ENCODE data around the gene LAMA5. TPM values are rescaled to one million over a fixed set of nuclear protein-coding genes. Genes with fewer than 3 reads are reported as not detected.
A peak's percentile ranks its signal among the peaks of the same experiment; 100 is the strongest.

LAMA5 gene
- total RNA-seq, 2 experiments from 2014 or later: 0.99 to 1.9 TPM

DNA sequence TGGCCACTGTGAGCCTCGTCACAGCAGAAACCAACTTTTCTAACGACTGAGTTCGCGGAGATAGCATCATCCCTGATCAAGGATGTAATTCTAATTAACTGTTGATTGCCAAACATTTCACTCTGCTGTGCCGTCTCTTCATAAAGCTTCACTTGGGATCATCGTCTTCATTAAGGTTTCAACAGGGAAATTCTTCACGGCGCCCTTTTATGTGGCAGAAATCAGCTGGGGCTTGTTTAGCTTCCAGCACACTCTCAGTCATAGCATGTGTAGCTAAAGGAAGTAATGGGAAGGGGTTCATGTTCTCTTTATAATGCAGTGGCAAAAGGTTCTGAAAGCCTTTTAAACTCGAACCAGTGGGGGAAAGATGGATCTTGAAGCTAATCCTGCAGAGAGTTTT is 73.2 kb downstream of the LAMA5 start:
- H3K4me3 Mint-ChIP-seq: no peak overlapping the region
- no peaks in the 10 kb centered on the region for H3K9me3 Mint-ChIP-seq (ENCODE audit: low read depth)
- no peaks in the 10 kb centered on the region for H3K27me3 Mint-ChIP-seq
- H3K4me1 Mint-ChIP-seq: peaks cover 5% of the 10 kb centered on the region
- H3K36me3 Mint-ChIP-seq: no peaks in the 10 kb centered on the region
- H3K27ac Mint-ChIP-seq: no peak overlapping the region
- ATAC-seq (no peak), DNase-seq (no peak)
- CTCF ChIA-PET: no interaction called here

DNA sequence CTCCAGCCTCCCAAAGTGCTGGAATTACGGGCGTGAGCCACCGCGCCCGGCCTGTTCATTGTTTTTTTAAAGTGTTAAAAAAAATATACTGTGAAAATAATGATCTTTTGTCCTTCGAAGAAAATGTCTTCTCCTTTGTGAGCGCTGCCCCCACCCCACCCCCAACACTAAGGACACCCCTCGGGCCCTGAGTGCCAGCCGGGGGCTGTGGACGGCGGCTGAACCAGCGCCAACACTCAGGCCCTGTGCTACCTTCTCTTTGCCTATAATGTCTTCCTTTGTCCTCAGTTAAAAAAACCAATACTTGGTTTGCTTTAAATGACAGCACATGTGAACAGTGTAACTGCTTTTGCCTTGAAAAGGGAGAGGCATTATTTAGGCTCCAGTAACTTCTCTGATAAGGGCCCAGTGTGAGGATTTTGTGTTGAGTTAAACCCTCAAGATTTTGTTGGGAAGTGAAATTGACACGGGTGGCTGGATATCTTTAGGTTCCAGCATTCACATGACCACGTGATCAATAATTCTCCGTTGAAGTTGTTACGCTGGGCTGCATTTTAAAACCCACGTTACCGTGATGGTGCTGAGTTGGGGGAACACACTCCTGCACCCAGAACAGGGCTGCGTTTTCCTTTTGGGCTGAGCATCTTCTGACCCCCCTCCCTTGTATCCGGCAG is 73.9 kb downstream of the LAMA5 start:
- ATAC-seq (no peak), DNase-seq (no peak)
- Mint-ChIP-seq H3K4me1 (peaks cover 5% of the 10 kb centered on the region), H3K36me3 (no peaks in the 10 kb centered on the region), H3K9me3 (ENCODE audit: low read depth) (no peaks in the 10 kb centered on the region), H3K27ac (no peak overlapping the region), H3K4me3 (no peak overlapping the region), H3K27me3 (no peaks in the 10 kb centered on the region)
- CTCF ChIA-PET: no interaction called here

DNA sequence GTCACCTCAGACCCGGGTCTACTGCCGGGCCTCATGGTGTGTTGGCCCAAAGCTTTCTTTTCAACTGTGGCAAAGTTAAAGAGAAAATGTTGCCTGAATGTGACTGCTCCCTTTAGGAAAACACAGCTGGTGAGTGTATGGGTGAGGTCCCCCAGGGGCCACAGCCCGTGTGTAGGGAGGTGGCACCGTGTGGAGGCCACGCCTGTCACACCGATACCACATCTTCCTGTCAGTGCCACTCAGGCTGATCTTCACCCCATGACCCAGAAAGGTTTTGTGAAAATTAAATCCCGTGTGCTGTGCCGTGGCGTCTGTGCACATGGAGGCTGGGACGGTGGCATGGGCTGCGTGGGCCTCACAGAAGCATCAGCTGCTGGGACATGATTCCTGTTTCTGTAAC is 75.0 kb downstream of the LAMA5 start:
- Mint-ChIP-seq H3K27me3 (no peaks in the 10 kb centered on the region), H3K36me3 (no peaks in the 10 kb centered on the region), H3K4me3 (no peak overlapping the region), H3K27ac (no peak overlapping the region), H3K9me3 (ENCODE audit: low read depth) (no peaks in the 10 kb centered on the region), H3K4me1 (peaks cover 5% of the 10 kb centered on the region)
- CTCF ChIA-PET: interaction anchor here (1.5 kb wide), 1 partner anchor 10 kb away, joined by 3 read pairs; the partner anchor contains the start of gene ADRM1
- no peak for DNase-seq
- ATAC-seq: peak; percentile 27

DNA sequence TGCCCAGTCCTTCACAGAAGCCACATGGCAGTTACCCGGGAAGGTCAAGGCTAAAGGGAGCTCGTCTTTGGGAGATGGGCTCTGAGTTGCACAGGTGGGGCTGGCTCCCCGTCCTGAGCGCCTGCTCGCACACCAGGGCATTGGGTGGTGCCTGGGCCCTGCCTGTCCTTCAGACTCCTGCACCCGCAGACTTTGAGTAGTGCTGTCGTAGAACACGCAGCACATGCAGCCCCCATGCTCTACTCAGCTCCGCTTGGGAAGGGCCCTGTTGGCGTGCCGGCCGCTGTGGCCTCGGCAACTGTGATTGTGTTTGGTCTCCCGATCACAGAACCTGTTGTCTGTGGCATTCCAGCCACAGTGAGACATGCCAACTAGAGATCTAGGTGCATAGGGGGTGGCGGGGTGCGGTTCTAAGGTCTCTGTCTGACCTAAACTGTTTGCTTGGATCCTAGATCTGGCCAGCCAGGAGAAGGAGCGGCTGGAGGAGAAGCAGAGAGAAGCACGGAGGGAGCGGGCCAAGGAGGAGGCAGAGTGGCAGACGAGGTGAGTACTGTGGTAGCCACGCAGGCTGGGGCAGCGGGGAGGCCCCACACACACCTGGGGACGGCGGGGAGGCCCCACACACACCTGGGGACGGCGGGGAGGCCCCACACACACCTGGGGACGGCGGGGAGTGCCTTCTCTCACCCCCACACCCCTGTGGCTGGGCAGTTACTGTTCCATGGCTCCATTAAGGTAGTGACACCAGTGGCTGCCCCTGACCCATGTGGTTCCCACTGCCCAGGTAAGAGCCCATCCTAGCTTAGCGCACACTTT is 75.7 kb downstream of the LAMA5 start:
- DNase-seq (no peak), ATAC-seq (no peak)
- CTCF ChIA-PET: interaction anchor here (1.5 kb wide), 1 partner anchor 11 kb away, joined by 3 read pairs; the partner anchor contains the start of gene ADRM1
- Mint-ChIP-seq H3K4me3 (no peak overlapping the region), H3K36me3 (no peaks in the 10 kb centered on the region), H3K27me3 (no peaks in the 10 kb centered on the region), H3K9me3 (ENCODE audit: low read depth) (no peaks in the 10 kb centered on the region), H3K4me1 (peaks cover 5% of the 10 kb centered on the region), H3K27ac (no peak overlapping the region)

DNA sequence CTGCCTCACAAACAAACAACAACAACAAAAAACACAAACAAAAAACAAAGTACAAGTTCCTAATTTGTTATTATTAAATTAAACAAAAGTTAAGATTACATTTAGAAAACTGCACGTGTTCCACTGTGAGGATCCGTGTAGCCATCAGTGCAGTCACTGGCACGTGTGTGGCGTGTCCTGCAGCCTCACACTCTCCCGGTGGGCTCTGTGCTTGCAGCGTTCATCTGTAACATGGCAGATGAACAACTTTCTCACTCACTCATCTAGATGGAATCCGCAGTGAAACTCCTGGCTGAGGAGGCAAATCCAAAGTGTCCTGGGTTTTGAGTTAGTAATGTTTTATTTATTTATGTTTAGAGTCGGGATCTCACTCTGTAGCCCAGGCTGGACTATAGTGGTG is 77.2 kb downstream of the LAMA5 start:
- H3K4me3 Mint-ChIP-seq: no peak overlapping the region
- DNase-seq (no peak), ATAC-seq (no peak)
- no peaks in the 10 kb centered on the region for H3K36me3 Mint-ChIP-seq
- H3K27ac Mint-ChIP-seq: no peak overlapping the region
- peaks cover 5% of the 10 kb centered on the region for H3K4me1 Mint-ChIP-seq
- CTCF ChIA-PET: no interaction called here
- no peaks in the 10 kb centered on the region for H3K9me3 Mint-ChIP-seq (ENCODE audit: low read depth)
- no peaks in the 10 kb centered on the region for H3K27me3 Mint-ChIP-seq

DNA sequence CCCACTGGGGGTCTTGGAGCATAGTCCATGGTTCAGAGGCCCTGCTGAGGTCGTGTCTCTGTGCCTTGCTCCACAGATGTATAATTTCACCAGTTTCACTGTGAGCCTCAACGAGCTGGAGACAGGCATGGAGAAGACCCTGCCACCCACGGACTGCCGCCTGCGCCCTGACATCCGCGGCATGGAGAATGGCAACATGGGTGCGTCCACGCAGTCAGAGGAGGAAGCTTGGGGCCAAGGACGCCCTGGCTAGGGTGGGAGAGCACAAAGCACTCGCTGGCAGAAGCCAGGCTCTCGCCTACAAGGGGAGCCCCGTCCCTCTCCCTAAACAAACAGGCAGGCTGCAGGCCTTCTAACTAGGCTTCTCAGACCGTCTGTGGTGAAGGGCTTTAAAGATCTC is 78.0 kb downstream of the LAMA5 start:
- CTCF ChIA-PET: no interaction called here
- no peak for ATAC-seq
- no peaks in the 10 kb centered on the region for H3K9me3 Mint-ChIP-seq (ENCODE audit: low read depth)

DNA sequence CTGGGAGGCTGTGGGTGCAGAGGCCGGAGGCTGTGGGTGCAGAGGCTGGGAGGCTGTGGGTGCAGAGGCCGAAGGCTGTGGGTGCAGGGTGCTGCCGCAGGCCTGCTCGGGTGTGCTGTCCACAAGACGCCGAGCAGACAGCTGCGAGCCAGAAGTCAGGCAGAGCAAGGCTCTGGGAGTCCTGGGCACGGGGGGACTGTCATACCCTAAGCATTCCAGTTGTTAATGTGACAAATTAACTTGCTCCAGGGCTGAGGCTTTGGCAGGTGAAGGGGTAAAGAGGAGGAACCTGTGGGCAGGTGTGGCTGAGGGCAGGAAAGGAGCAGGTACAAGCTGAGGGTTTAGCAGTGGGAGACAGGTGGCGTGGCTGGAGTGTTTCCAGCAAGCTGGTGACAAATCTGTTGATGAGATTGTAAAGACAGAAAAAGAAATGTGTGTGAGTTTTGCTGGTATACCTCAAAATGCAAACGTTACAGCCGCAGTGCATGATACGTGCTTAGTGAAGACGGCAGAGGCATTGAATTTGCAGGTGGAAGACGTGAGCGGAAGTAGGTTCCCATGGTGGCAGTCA is 78.5 kb downstream of the LAMA5 start:
- Mint-ChIP-seq H3K9me3 (ENCODE audit: low read depth) (no peaks in the 10 kb centered on the region), H3K36me3 (no peaks in the 10 kb centered on the region), H3K27me3 (no peaks in the 10 kb centered on the region), H3K4me3 (no peak overlapping the region), H3K27ac (no peak overlapping the region), H3K4me1 (peaks cover 5% of the 10 kb centered on the region)
- ATAC-seq (no peak), DNase-seq (no peak)
- CTCF ChIA-PET: no interaction called here

More for the DNA sequence above, 78.0 kb downstream of the LAMA5 start:
- no peak overlapping the region for H3K27ac Mint-ChIP-seq
- DNase-seq: no peak
- H3K27me3 Mint-ChIP-seq: no peaks in the 10 kb centered on the region
- H3K4me3 Mint-ChIP-seq: no peak overlapping the region
- no peaks in the 10 kb centered on the region for H3K36me3 Mint-ChIP-seq
- H3K4me1 Mint-ChIP-seq: peaks cover 5% of the 10 kb centered on the region

DNA sequence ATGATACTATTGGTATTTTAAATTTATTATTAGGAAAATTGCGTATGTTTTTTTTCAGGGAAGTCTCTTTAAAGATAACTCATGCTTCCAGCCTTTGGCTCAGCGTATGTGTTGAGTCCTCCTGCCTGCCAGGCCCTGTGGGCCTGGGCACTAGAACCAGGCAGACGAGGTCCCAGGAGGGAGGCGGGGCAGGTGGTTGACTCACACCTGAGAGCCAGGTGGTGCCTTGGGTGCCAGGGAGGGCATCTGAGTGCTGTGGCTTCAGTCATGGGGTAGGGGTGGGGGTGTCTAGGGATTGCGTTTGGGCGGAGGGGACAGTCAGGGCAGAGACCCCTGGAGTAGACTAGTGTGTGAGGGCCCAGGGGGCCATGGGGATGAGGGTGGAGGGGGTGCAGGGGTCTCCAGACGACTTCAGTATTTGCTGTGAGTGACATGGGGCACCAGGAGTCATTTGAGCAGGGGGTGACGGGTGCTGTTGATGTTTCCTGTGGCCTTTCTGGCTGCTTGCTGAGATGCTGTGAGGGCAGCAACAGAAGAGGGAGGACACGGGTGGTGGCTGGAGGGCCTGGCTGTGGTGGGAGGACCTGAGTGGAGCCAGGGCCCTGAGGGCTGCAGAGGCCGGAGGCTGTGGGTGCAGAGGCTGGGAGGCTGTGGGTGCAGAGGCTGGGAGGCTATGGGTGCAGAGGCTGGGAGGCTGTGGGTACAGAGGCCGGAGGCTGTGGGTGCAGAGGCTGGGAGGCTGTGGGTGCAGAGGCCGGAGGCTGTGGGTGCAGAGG is 79.2 kb downstream of the LAMA5 start:
- Mint-ChIP-seq H3K27ac (no peak overlapping the region), H3K36me3 (no peaks in the 10 kb centered on the region), H3K27me3 (no peaks in the 10 kb centered on the region), H3K4me3 (no peak overlapping the region), H3K9me3 (ENCODE audit: low read depth) (no peaks in the 10 kb centered on the region), H3K4me1 (peaks cover 5% of the 10 kb centered on the region)
- DNase-seq: no peak
- CTCF ChIA-PET: no interaction called here
- no peak for ATAC-seq

DNA sequence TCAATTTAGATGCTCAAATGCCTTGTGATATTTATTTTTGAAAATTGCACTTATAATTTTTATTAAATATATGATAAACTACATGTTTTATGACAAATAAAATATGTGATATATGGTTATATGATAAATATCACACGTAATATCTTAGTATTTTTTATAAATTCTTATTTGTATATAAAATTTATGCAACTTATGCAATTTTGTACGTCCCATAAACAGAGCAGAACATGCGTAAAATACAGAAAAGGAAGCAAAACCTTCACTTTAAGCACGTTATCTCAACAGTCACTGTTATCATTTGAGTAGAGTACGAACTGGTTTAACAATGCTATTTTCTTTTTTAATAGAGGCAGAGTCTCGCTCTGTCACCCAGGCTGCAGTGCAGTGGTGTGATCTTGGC is 80.0 kb downstream of the LAMA5 start:
- no peak for ATAC-seq
- Mint-ChIP-seq H3K4me1 (peaks cover 3% of the 10 kb centered on the region), H3K4me3 (no peak overlapping the region), H3K27ac (no peak overlapping the region), H3K27me3 (no peaks in the 10 kb centered on the region), H3K36me3 (no peaks in the 10 kb centered on the region), H3K9me3 (ENCODE audit: low read depth) (no peaks in the 10 kb centered on the region)
- CTCF ChIA-PET: no interaction called here
- no peak for DNase-seq

DNA sequence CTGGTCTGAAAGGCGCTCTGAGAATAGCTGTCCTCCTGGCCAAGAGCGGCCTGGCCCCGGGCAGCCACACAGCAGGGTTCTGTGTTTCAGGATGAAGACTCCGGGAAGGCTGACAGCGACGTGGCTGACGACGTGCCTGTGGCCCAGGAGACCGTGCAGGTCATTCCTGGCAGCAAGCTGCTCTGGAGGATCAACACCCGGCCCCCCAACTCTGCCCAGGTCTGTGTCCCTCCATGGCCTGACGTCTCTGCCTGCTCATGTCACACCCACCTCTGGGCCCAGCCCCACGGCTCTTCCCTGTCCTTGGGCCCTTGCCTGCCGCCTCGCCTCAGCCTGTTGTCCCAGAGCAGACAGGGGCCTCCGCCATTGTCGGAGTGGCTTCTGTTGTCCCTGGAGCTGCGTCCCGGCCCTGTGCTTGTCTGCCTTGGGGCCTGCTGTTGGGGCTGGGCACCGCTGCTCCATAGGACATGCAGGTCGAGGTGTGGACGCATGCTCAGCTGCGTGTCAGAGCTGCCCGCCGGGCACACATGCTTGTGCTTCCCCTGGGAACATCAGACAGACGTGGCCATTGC is 80.5 kb downstream of the LAMA5 start:
- no peak overlapping the region for H3K4me3 Mint-ChIP-seq
- no peak overlapping the region for H3K27ac Mint-ChIP-seq
- H3K36me3 Mint-ChIP-seq: peaks cover 2% of the 10 kb centered on the region
- no peaks in the 10 kb centered on the region for H3K27me3 Mint-ChIP-seq
- ATAC-seq: no peak
- no peaks in the 10 kb centered on the region for H3K9me3 Mint-ChIP-seq (ENCODE audit: low read depth)
- CTCF ChIA-PET: no interaction called here
- no peak for DNase-seq
- H3K4me1 Mint-ChIP-seq: peaks cover 1% of the 10 kb centered on the region

DNA sequence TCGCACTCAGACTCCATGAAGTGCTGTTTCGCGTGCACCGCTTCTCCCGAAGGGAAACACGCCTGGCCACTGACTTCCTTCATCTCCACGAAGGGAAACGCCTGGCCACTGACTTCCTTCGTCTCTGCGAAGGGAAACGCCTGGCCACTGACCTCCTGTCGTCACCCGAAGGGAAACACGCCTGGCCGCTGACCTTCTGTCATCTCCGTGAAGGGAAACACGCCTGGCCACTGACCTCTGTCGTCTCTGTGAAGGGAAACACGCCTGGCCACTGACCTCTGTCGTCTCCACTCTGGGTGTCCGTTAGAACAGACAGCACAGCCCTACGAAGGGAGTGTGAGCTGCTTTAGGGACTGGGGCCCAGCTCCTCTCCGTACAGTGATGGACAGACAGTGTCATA is 81.4 kb downstream of the LAMA5 start:
- Mint-ChIP-seq H3K27ac (no peak overlapping the region), H3K9me3 (ENCODE audit: low read depth) (no peaks in the 10 kb centered on the region), H3K27me3 (no peaks in the 10 kb centered on the region), H3K4me1 (no peaks in the 10 kb centered on the region), H3K36me3 (peaks cover 8% of the 10 kb centered on the region), H3K4me3 (no peak overlapping the region)
- ATAC-seq (no peak), DNase-seq (no peak)
- CTCF ChIA-PET: no interaction called here

DNA sequence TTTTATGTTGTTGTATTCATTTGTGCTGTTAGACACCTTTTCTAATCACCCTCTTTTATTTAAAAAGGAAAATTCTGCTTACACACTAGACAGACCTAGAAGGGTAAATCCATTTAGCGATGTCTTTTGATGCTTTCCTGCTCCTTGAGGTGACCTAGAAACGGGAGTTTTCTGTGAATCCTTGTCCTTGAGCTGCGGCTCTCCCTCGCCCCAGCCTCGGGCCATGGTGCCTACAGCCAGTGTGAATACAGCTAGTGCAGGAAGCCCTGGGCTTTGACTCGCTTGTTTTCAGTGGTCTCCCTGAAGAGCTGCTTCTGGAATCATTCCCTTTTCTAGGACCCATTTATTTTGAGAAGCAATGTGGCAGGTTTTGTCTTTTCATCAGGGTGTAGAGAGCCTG is 82.0 kb downstream of the LAMA5 start:
- Mint-ChIP-seq H3K9me3 (ENCODE audit: low read depth) (no peaks in the 10 kb centered on the region), H3K4me1 (no peaks in the 10 kb centered on the region), H3K27ac (no peak overlapping the region), H3K36me3 (peaks cover 8% of the 10 kb centered on the region), H3K4me3 (no peak overlapping the region), H3K27me3 (no peaks in the 10 kb centered on the region)
- ATAC-seq (no peak), DNase-seq (no peak)
- CTCF ChIA-PET: no interaction called here

DNA sequence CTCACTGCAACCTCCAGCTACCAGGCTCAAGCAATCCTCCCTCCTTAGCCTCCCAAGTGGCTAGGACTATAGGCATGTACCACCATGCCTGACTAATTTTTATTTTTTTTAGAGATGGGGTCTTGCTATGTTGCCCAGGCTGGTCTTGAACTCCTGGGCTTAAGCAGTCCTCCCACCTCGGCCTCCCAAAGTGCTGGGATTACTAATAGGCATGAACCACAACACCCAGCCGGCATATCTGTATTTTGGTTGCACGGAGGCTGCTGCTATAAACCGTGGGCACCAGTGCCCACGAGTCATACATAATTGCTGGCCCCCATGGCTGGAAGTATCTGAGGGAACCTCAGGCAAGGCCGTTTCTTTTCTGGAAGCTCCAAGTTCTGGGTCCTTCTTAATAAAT is 82.7 kb downstream of the LAMA5 start:
- ATAC-seq (no peak), DNase-seq (no peak)
- Mint-ChIP-seq H3K4me1 (no peaks in the 10 kb centered on the region), H3K36me3 (peaks cover 10% of the 10 kb centered on the region), H3K27ac (no peak overlapping the region), H3K9me3 (ENCODE audit: low read depth) (no peaks in the 10 kb centered on the region), H3K4me3 (no peak overlapping the region), H3K27me3 (no peaks in the 10 kb centered on the region)
- CTCF ChIA-PET: no interaction called here

Measured in activated CD8-positive, alpha-beta memory T cell treated with anti-CD3 and anti-CD28 coated beads, Interleukin-2, amount 10 ng/mL, durations not matched to agents 7 days and 5 days (primary cell).